Stomach (tissue), 9 donors: ENCODE results near the gene CTIF. TPM values are rescaled to one million over a fixed set of nuclear protein-coding genes. Genes with fewer than 3 reads are reported as not detected.

Source experiments
- DNase-seq, 2 donors: peaks; one replicate each; pipeline versions ENCODE4 v3.0.0 to v3.0.0-alpha.2; 2013 to 2019
- H3K27ac ChIP-seq, 5 donors: fragments of 200-600 bp in 4 of 5; sonication (generic) in 4 of 5; one replicate each; pipeline ENCODE4 v1.5.1; 2013 to 2019; ENCODE audit warnings: mild to moderate bottlenecking in 1 of 5, moderate library complexity in 1 of 5
- H3K27me3 ChIP-seq, 3 donors: fragments of 200-600 bp; sonication (generic); one replicate each; pipeline ENCODE4 v1.5.1; 2017 to 2019; ENCODE audit warnings: mixed run types in 1 of 3
- H3K36me3 ChIP-seq, 4 donors: fragments of 200-600 bp; sonication (generic); 1 replicate in 3 of 4; 2 replicates in 1 of 4; pipeline ENCODE4 v1.5.1; 2016 to 2019
- H3K4me1 ChIP-seq, 4 donors: fragments of 200-600 bp; sonication (generic); one replicate each; pipeline ENCODE4 v1.5.1; 2016 to 2019
- H3K4me3 ChIP-seq, 4 donors: fragments of 200-600 bp; sonication (generic) in 3 of 4; one replicate each; pipeline ENCODE4 v1.5.1; 2016 to 2019; ENCODE audit warnings: mild to moderate bottlenecking in 1 of 4
- H3K9me3 ChIP-seq, 4 donors: fragments of 200-600 bp; sonication (generic); one replicate each; pipeline ENCODE4 v1.5.1; 2016 to 2019
- CTCF ChIP-seq, 7 experiments: fragments of 450-650 bp in 4 of 7; fragments of 200-600 bp in 3 of 7; sonication (generic) in 3 of 7; IDR thresholded peaks; one replicate each; pipeline ENCODE4 v1.5.1; 2016 to 2019; ENCODE audit warnings: antibody characterized with exemption in 7 of 7, control low read depth in 2 of 7, mild to moderate bottlenecking in 1 of 7
- EP300 ChIP-seq: sonication (generic); formaldehyde crosslinking; IDR thresholded peaks from one replicate; pipeline ENCODE4 v1.6.1; 2017; ENCODE audit warnings: antibody characterized with exemption
- POLR2A ChIP-seq, 4 donors: fragments of 450-650 bp; IDR thresholded peaks; one replicate each; pipeline ENCODE4 v1.6.1; 2016; ENCODE audit warnings: antibody characterized with exemption in 4 of 4, control low read depth in 2 of 4, mild to moderate bottlenecking in 1 of 4, moderate library complexity in 1 of 4
- POLR2AphosphoS5 ChIP-seq, 3 donors: sonication (generic); formaldehyde crosslinking; IDR thresholded peaks; one replicate each; pipeline ENCODE4 v1.6.1; 2016; ENCODE audit warnings: antibody characterized with exemption in 3 of 3
- WGBS, 5 donors: extraction: QIAGEN DNeasy Blood & Tissue Kit in 3 of 5; methylation state at CpG; one replicate each; pipeline versions ENCODE4 v1.1.5 to v1.1.7; 2013 to 2018; 5-methylcytosine and 5-hydroxymethylcytosine counted together
- intact Hi-C: fragments of 100-400 bp; cut with DNase I; formaldehyde crosslinking; loops from one replicate; pipeline ENCODE4 v1.15.1; 2023; ENCODE audit warnings: low total_unique reads
- polyA plus RNA-seq, 3 donors: library from polyadenylated mRNA; stranded (reverse); fragments of 200-250 nt; gene quantifications; one replicate each; pipeline ENCODE4 v1.2.3, GENCODE V29; 2013
- total RNA-seq, 5 donors: library from RNA; depleted of rRNA; stranded (reverse); fragments of >200 nt; gene quantifications; one replicate each; pipeline versions ENCODE4 v1.1.0 to v1.2.3, GENCODE V29; 2014 to 2016
- donor health status: healthy with polysubstance abuse.
- donor health status: Bipolar disorder and iron deficiency.
- donor health status: healthy.

CTIF gene
- total and polyA plus RNA-seq, 8 donors, result 16.3 to 105 (median 30.3) TPM

GRCh38 chr18:48675912-48676311 lies 137.1 kb downstream of the CTIF start:
- H3K4me3 ChIP-seq, result no peak overlapping the region
- H3K4me1 ChIP-seq, result peaks cover 12 to 44% (median 30%) of the 10 kb centered on the region in 4 donors
- H3K9me3 ChIP-seq, result peaks cover 0 to 8% (median 6%) of the 10 kb centered on the region in 4 donors
- TF ChIP-seq POLR2A (IDR thresholded peaks at IDR 0.05), result no peak
- no peak for TF ChIP-seq CTCF (IDR thresholded peaks at IDR 0.05)
- no peak for TF ChIP-seq EP300
- no peak for TF ChIP-seq POLR2AphosphoS5 (IDR thresholded peaks at IDR 0.05)
- 88 to 94% (median 90%) methylated on average over 12 of the region's 12 CpGs for WGBS, 5 donors
- H3K27ac ChIP-seq, result no peak overlapping the region
- no peaks in the 10 kb centered on the region for H3K27me3 ChIP-seq
- intact Hi-C loops, result no loop called here
- H3K36me3 ChIP-seq, result peaks cover 7 to 10% (median 8%) of the 10 kb centered on the region in 4 donors
- DNase-seq, result no peak

- peaks cover 12 to 44% (median 31%) of the 10 kb centered on the region in 4 donors for H3K4me1 ChIP-seq
- peaks cover 0 to 4% (median 3%) of the 10 kb centered on the region in 4 donors for H3K9me3 ChIP-seq
- 65 to 82% (median 82%) methylated on average over 8 of the region's 8 CpGs for WGBS, 5 donors
- no peak overlapping the region for H3K4me3 ChIP-seq
- intact Hi-C loops, result no loop called here
- H3K36me3 ChIP-seq, result peaks cover 3 to 5% (median 3%) of the 10 kb centered on the region in 4 donors
- H3K27me3 ChIP-seq, result no peaks in the 10 kb centered on the region
- TF ChIP-seq POLR2A (IDR thresholded peaks at IDR 0.05), result no peak
- no peak for TF ChIP-seq POLR2AphosphoS5 (IDR thresholded peaks at IDR 0.05)
- no peak for TF ChIP-seq CTCF (IDR thresholded peaks at IDR 0.05)
- TF ChIP-seq EP300, result no peak
- no peak for DNase-seq
- no peak overlapping the region for H3K27ac ChIP-seq
Measured at GRCh38 chr18:48676346-48676745, 137.5 kb downstream of the CTIF start.

DNA sequence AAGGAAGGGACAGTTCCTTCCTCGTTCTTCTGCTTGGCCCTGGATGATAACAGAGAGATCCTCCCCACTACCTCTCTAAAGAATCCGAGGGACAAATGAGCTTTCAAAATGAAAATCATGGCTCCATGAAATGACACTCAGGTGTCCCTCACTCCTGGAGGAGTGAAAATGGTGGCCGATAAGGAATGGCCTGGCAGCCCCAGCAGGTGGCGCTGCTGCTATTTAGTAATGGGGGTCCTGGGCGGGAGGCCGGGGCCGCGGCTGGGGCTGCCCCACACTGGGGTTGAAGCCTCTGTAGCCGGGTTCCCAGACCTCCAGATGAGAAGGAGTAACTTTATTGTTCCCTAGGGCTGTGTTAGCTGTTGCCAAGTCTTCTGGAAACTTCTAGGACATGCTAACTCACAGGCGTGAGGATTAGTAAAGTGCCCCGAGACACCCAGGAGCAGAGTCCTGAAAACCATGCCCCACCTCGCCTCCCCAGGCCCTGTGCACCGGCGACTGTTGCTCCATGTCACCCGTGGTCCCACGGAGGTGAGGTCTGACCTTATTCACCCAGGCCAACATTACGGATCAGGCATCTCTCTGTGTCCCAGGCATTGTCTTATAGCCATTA lies 138.0 kb downstream of the CTIF start:
- H3K27ac ChIP-seq, result peak overlapping the region in 2 of 5 donors; percentile 2 to 3
- no peak overlapping the region for H3K4me3 ChIP-seq
- H3K9me3 ChIP-seq, result no peaks in the 10 kb centered on the region
- H3K27me3 ChIP-seq, result no peaks in the 10 kb centered on the region
- 38 to 45% (median 43%) methylated on average over 15 to 17 of the region's 17 CpGs for WGBS, 5 donors
- TF ChIP-seq EP300 (no peak), POLR2A (IDR thresholded peaks at IDR 0.05) (no peak), POLR2AphosphoS5 (IDR thresholded peaks at IDR 0.05) (no peak), CTCF (IDR thresholded peaks at IDR 0.05) (peak in 5 of 7 experiments; percentile 56 to 80 (median 67))
- H3K4me1 ChIP-seq, result peaks cover 12 to 44% (median 31%) of the 10 kb centered on the region in 4 donors
- intact Hi-C loops, result no loop called here
- peaks cover 0 to under 1% (median 0%) of the 10 kb centered on the region in 4 donors for H3K36me3 ChIP-seq
- DNase-seq, result peak; percentile 65 to 84

- peaks cover 0 to 9% (median 6%) of the 10 kb centered on the region in 4 donors for H3K36me3 ChIP-seq
- no peak for TF ChIP-seq CTCF (IDR thresholded peaks at IDR 0.05)
- no peak for TF ChIP-seq EP300
- H3K9me3 ChIP-seq, result no peaks in the 10 kb centered on the region
- peak overlapping the region in 1 of 5 donors; percentile 56 for H3K27ac ChIP-seq
- H3K27me3 ChIP-seq, result no peaks in the 10 kb centered on the region
- 82 to 86% (median 85%) methylated on average over 16 of the region's 16 CpGs for WGBS, 5 donors
- H3K4me1 ChIP-seq, result peaks cover 12 to 44% (median 31%) of the 10 kb centered on the region in 4 donors
- no peak for DNase-seq
- no peak overlapping the region for H3K4me3 ChIP-seq
- intact Hi-C loops, result no loop called here
Measured at GRCh38 chr18:48678237-48679115, 139.6 kb downstream of the CTIF start.
